ENCODE measurements around the gene ATG16L2.
"Not testable (repeated sequence)": the region's sequence is repeated elsewhere in the genome, so short reads cannot be mapped to it uniquely, and the experiment has no call there.

The ATG16L2 gene

DNA sequence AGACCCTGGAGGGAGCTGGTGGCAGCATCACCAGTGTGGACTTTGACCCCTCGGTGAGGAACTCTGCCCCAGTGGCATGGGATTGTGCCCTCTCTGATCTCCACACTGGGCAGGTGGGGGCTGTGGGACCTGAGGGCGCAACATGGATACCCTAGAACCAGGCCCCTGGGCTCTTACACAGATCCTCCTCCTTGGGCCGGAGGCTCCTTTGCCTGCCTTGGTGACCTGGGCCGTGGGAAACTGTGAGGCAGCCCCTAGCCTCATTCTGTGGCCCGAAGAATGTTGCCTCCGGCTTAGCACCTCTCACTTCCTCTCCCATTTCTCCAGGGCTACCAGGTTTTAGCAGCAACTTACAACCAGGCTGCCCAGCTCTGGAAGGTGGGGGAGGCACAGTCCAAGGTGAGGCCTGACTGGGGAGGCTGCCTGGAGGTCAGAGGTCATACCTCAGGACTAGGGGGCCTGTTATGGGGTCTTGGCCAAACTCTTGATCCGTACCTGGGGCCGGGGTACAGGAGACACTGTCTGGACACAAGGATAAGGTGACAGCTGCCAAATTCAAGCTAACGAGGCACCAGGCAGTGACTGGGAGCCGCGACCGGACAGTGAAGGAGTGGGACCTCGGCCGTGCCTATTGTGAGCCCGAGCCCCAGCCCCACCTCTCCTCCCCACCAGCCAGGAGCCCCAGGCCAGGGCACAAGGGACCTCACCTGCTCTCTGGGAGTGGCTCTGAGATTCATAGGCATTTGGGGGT is 12.2 kb downstream of the ATG16L2 start:
- DNase-seq, result no peak

DNA sequence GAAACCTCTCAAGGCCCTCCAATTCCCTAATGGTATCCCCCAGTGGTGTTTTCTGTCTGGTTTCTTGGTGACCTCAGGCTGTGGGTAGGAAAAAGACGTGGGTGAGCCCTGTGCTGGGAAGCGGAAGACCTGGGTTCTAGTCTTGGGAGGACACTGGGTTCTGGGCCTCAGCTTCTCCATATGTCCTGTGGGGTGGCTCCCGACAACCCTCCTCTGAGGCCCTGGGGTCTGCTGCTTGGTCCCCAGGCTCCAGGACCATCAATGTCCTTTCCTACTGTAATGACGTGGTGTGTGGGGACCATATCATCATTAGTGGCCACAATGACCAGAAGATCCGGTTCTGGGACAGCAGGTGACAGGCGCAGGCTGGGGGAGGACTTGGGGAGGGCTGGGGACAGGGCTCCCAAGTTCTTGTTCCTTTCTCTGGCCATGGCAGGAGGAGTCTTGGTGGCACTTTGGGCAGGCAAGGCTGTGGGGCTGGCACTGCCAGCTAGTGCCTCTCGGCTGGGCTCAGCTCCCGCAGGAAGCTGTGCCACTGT is 12.8 kb downstream of the ATG16L2 start:
- no peak for DNase-seq

DNA sequence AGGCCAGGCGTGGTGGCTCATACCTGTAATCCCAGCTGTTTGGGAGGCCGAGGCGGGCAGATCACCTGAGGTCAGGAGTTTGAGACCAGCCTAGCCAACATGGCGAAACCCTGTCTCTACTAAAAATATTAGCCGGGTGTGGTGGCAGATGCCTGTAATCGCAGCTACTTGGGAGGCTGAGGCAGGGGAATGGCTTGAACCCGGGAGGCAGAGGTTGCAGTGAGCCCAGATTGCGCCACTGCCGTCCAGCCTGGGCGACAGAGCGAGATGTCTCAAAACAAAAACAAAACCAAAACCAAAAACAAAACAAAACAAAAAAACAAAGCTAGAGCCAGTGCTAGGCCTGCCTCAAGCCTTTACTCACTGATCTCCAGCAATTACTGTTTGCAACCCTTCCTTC is 13.4 kb downstream of the ATG16L2 start:
- not testable (repeated sequence) for DNase-seq

DNA sequence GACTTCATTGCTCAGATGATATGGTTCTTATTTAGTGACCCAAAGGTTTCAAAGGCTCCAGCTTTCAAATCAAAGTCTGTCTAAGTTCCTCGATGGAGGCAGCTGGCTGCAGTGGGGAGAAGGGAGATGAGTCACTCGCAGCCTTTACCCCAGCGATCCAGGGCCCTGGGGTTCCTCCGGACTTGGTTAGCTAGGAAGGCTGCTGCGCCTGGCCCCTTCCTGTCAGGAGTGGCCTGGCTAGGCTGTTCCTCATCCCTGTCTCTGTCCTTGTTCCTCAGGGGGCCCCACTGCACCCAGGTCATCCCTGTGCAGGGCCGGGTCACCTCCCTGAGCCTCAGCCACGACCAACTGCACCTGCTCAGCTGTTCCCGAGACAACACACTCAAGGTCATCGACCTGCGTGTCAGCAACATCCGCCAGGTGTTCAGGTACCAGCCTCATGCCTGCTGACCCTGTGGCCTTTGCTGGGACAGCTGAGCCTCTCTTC is 13.9 kb downstream of the ATG16L2 start:
- no peak for DNase-seq

DNA sequence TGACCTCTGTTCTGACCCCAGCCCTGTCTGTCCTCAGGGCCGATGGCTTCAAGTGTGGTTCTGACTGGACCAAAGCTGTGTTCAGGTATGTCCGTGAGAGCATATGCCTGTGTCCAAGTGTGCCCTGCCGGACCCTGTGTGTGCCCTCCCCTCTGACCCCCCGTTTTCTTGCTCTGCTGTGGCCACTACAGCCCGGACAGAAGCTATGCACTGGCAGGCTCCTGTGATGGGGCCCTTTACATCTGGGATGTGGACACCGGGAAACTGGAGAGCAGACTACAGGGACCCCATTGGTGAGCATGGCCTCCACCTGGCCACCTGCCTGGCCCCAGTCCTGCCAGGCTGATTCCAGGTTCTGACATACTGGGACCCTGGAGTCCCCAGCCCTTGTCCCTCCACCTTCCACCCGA is 14.5 kb downstream of the ATG16L2 start:
- no peak for DNase-seq

DNA sequence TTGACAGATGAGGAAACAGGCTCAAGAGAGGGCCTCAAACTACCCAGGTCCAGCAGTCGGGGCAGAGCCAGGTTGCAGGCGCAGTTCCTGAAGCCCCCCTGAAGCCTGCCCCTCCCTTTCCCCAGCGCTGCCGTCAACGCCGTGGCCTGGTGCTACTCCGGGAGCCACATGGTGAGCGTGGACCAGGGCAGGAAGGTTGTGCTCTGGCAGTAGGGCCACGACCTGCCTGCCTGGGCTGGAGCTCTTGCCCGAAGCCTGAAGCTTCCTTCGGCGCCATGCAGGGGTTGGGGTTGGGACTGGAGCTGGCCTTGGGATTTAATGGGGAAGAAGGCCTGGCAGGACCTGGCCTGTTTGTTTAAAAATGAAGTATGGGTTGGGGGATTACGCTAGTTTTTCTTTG is 15.0 kb downstream of the ATG16L2 start:
- no peak for DNase-seq

DNA sequence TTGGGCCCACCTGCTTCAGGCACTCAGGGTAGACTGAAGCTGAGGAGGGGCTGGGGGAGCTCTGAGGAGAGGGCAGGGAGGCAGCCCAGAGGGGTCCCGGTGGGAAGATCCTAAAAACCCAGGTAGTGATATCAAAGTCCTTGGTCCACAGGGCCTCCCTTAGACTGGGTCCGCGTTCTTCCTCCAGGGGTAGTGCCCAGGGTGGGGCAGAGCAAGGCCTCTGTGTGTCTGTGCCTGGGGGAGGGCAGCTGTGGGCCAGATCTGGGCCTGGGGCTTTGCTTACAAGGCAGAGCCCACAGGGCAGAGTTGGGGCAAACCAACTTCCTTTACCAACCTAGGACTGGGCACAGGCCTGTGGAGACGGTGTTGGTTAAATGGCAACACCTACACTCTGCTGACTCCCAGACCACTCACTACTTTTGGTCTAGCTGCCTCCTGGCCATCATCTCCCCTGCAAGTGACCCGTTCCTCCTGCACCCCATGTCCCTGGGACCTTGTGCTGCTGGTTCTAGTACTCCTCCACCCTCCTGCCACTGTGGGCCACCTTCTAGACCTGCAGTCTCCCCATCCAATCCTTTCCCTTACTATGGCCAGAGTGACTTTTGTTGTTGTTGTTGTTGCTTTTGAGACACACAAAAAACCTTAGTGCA is 15.8 kb downstream of the ATG16L2 start:
- no peak for DNase-seq

DNA sequence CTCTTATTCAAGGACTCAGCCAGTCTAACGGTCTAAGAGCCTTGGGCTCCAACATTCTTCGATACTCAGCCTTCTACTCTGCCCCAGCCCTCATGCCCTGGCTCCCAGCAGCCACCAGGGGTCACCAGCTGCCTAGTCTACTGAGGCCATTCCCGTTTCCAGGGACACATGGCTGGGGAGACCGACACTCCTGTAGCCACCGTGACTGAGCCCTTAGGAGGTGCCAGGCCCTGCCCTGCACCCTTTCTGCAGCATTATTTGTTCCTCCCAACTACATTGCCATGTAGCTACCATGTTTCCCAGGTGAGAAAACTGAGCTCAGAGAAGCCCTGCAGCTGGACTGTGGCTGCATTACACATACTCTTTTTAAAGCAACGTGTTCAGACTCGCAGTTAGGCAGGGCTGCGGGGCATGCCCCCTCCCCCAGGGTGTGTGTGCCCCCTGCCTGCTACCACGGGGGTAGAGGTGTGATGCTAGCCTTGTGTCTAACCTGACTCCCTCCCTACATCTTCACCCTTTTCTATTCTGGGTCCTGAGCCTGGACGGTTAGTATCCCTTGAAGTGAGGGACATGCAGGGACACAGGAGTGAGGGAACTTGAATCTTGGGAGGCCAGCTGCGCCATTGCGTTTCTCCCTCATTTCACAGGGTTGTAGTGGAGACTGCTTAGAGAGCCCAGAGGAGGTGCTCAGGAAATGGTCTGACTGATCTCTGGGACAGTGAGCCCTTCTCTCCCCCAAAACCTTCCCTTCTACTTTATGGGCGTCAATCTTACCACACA is 17.5 kb downstream of the ATG16L2 start:
- DNase-seq, result peak; percentile 35

DNA sequence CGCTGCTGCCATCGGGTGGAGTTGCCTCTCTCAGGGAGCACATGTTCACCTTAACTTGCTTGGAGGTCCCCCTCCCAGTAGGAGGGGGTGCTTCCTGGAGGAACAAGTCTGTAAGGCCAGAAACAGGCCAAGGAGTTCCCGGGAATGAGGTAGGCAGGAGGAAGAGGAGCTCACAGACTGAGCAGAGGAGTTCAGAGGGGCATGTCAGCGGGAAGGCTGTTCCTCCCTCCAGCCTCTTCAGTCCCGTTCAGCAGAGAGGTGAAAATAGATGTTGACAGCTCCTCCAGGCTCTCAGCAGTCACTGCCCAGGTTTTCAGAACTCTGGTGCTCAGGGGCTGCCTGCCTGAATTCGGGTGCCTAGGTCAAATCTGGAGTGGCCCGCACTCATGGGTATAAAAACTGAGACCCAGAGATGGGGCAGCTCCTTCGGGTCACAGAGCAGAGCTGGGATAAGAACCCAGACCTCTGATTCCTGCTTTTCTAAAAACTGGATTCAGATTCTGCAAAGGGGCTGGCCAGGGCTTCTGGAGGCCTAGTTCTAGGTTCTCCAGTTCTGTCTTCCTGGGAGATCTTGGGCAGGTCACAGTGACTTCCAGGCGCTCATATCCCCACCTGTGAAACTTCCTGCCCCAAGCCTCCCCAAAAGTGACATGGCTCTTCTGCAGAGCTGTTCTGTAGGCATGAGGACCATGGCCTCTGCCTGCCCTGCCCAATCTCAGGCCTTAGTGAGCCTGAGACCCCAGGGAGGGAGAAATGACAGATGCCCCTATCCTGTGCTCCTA is 18.3 kb downstream of the ATG16L2 start:
- DNase-seq, result no peak

DNA sequence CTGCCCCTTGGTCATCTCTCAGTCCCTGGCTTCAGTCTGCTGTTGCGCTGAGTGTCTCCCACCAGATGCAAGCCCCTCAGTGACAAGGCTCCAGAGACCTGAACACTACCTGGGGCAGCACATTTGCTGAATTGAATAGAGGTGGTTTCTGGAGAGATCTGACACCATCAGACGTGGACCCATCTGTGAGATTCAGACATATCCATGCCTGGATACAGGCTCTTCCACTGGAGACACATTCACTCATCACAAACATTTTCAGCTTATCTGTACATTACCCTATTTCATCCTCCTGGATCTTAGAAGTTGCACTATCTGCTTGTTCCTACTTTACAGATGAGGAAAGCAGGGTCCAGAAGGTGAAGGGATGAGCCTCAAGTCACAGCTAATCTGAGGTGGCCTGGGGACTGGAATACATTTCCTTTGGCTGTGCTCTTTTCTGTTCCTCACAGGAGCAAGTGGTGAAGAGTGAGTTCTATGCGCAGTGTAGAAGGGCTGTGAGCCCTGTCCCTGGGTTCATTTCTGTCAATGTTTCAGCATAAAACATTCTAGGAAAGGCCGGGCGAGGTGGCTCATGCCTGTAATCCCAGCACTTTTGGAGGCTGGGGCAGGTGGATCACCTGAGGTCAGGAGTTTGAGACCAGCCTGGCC is 19.0 kb downstream of the ATG16L2 start:
- DNase-seq, result no peak

DNA sequence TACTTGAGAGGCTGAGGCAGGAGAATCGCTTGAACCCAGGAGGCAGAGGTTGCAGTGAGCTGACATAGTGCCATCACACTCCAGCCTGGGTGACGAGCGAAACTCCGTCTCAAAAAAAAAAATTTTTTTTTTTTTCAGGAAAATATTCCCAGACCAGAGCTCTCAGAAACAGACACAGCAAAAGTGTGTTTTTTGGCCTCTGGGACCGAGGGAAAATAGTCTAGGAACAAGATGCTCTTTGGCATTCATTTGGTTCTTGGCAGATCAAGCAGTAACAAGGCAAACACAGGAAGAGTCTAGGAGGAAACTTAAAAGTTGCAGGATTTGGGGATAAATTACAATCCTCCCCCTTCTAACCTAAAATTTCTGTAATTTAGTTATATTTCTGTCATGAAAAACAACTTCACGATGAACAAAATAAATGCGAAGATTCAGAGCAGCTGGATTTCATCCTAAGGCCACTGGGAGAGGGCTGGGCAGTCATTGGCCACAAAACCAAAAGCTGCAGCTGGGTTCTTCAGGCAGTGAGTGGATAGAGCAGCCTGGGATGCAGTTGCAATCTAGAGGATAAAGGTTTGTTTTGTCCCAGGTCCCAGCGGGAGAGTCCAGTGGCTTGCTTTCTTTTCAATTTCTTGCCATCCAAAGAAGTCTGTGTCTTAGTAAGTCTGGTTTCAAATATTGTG is 19.7 kb downstream of the ATG16L2 start:
- DNase-seq, result no peak

DNA sequence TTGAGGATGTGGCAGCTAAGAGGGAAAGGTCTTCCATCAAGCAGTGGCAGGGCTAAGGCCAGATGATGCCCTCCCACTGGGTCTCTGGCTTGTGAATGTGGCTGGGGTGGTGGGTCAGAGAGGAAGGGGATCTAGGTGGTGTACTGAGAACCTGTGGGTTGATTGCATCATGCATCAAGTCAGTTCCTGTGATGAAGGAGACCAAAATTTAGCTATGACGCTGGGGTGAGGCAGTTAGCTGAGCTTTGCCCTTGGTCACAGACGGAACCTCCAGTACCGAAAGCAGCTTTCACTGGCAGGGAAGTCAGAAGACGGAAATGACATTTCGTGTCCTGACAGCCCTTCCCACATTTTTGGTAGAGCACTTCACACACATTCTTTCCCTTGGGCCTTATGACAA is 20.7 kb downstream of the ATG16L2 start:
- DNase-seq, result no peak

DNA sequence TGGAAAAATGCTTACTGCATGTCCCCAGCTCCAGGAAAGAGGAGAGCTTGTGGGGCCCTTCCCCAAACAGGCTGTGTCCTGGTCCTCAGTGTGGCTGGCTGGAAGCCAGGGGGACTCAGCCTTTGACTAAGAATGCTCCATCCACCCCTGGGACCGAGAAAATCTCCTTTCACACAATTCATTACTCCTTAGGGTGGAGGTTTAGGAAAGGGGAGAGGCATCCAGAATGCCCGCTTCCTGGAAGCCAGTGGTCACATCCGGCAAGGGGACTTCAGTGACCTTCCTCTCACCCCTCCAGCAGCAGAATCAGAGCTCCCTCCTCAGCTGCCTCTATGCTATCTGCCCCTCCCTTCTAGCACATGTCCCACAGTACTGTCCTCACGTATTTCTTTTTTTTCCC is 21.9 kb downstream of the ATG16L2 start:
- DNase-seq, result no peak

DNA sequence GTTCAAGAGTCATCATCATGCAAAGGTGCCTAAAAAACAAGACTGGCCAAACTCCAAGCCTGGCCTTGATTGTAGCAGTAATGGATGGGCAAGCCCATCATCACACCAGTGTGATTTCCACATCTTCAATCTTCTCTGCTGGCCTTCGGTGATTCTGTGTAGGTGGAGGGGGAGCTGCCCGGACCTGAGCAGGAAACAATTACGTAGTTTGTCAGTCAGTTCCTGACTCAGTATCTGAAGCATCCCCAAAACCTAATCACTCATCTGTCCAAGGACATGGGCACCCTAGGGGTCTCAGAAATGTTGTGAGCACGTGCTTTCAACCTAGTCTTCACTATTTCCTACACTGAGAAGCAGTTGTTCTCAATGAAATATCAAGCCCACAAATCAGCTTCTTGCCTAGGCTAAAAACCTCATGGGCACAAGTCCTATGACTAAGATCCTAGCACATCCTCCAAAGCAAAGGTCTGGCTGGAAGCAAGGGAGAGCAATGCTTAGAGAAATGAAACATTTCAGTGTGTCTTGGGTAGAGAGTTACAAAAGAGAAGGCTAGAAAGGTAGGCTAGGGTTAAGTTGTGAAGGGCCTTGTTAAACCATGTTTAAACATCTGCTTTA is 24.6 kb downstream of the ATG16L2 start:
- peak; percentile 39 for DNase-seq

DNA sequence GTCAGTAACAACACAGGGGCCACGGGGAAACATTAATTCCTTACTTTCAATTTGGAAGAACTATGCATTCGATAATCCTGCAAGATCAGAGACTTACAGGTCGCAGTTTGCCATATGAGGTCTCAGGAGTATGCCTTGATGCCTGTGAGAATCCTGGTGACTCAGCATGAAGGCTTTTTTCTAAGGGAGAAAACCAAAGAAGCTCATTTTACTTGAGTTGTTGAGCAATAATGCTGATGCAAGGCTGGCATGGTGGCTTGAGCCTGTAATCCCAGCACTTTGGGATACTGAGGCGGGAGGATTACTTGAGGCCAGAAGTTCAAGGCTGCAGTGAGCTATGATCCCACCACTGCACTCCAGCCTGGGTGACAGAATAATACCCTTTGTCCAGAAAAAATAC is 26.6 kb downstream of the ATG16L2 start:
- peak; percentile 60 for DNase-seq

DNA sequence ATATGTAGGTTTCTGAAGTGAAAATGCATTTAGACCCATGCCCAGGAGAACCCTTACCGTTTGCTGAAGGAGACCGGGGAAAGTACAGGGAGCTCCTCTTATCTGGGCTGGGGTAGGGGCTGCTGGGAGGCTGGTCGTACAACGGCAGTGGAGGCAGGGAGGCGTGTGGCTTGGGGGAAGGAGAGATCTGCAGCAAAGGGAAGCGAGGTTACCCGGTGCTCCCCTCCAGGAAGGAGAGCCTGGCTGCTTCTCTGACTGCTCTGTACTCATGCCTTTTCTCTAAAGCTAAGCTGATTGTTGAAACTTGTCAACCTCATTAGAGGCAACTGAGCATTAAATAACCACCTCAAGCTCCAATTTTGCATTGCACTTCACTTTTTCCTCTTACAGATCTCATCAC is 27.2 kb downstream of the ATG16L2 start:
- no peak for DNase-seq

DNA sequence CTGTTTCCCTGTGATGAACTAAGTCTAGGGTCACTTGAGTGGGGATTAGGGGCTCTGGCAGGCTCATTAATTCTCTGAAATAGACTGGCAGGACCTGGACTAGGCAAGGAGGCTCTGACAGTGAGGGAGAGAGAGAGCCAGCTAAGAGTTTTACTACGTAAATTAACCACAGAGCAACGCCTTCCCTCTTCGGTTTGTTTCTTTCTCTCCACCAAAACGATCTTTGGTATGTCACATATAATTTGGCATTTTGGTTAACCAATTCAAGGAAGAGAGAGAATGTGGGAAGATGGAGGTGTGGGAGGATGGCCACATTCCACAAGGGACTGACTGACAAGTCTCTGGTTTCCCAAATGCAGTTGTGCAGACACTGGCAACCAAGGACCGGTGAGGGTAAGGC is 27.9 kb downstream of the ATG16L2 start:
- DNase-seq, result no peak

DNA sequence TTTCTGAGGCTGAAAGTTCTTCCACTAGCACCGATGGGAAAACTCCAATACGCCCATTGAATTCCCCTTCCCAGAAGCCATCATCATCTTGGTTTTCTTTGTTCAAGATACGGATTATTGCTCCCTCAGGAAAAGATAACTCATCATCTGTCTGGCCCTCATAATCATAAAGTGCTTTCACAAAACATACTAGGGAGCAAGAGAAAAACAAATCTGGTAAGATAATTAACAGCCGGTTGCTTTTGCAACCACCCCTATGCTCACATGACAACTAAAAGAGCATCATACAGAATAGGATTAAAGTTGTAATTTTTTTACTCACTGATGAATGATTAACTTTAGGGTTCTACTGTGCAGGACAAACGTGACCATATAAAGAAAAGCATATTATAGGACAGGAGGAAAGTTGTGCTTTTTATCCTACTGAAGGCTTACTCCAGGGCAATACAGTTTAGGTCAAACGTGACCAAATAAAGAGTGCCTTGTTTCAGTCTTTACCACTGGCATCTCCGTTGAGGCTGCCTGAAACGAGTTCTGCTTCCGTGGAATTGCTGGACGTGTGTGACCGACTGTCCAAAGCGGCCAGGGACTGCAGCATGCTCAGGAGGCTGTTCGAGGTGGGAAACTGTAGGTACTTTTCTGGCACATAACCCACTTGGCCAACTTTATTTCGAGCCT is 28.6 kb downstream of the ATG16L2 start:
- no peak for DNase-seq

DNA sequence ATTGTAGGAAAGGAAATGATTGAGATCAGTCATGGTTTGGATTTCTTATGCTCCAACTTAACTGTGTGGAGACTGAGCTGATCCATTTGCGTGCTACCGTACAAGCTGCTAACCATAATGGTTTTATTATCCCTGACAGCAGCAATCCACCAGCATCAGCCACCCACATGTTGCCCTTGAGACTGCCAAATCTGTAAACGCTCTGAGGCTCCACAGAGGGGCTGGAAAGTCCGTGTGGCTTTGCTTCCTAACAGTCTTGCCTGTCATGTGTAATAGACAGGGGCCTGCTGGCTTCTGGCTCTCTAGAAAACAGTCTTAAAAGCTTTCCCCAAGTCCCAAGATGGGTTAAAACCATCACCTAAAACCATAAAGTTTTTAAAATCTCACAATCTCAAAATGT is 30.1 kb downstream of the ATG16L2 start:
- no peak for DNase-seq

DNA sequence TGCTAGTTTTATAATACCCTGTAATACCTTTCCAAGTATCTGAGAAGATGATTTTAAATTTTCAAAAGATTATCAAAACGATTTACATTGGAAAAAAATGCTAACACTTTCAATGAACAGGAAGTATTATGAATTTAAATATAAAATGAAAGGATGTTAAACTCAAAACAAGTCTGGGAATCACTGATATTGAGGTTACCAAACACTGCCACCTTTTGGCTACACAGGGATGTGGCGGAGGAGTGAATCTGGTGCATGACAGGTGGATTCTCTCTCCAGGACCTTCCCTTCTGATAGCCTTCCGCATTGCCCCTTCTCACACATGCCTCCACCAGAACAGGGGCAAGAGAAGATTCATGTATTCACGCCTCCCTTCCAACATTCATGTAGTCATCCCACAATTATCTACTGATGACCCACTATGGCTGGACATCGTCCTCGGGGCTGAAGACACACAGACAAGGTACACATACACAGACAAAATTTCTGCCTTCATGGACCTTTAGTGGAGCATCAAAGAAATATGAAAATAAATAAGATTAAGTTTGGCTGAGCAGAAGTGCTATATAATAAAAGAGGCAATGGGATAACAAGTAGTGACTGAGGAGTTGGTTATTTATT is 34.7 kb downstream of the ATG16L2 start:
- peak; percentile 23 for DNase-seq
